ENCODE data around the gene NTSR1. TPM values are rescaled to one million over a fixed set of nuclear protein-coding genes. Genes with fewer than 3 reads are reported as not detected.

Gene NTSR1
- total and polyA plus RNA-seq, 2 of the 8 experiments (the other 6 are each of a cell fraction or from before 2014, with no cell fraction given), result 0.53 to 0.89 TPM

GRCh38 chr20:62699296-62699695 lies 9.3 kb upstream of the NTSR1 start (continued):
- no peak for TF ChIP-seq E2F6 (IDR thresholded peaks at IDR 0.05)
- no peak for TF ChIP-seq SP4 (IDR thresholded peaks at IDR 0.05; ENCODE audit: low read length)
- no peak for TF ChIP-seq CTCF (IDR thresholded peaks at IDR 0.05; ENCODE audit: control extremely low read depth in 1 of 3, insufficient read depth in 1 of 3, low read depth in 1 of 3, low read length in 3 of 3)
- TF ChIP-seq BRCA1 (IDR thresholded peaks at IDR 0.05; ENCODE audit: low read depth, low read length), result no peak
- TF ChIP-seq SUZ12 (IDR thresholded peaks at IDR 0.05; ENCODE audit: low read length), result no peak
